Neural cell (in vitro differentiated cells): ENCODE data around the gene TAF1B. TPM values are rescaled to one million over a fixed set of nuclear protein-coding genes. Genes with fewer than 3 reads are reported as not detected.

Experiments used
- H2AFZ ChIP-seq: fragments of 200-600, 300-800 bp; sonication (generic), shearing (Covaris generic); 2 replicates; pipeline ENCODE4 v1.6.0; 2014; ENCODE audit warnings: low read depth, mild to moderate bottlenecking, antibody characterized with exemption, low read length, moderate library complexity
- H3F3A ChIP-seq: fragments of 200-600 bp; shearing (Covaris generic); 2 replicates; pipeline ENCODE4 v1.6.1; 2016; ENCODE audit warnings: mild to moderate bottlenecking, moderate library complexity, mixed read lengths, antibody characterized with exemption, low read length; ENCODE audit not compliant: insufficient read depth, poor library complexity, severe bottlenecking
- H3K27ac ChIP-seq: fragments of 200-600, 300-800 bp; sonication (generic), shearing (Covaris generic); 2 replicates; pipeline ENCODE4 v1.5.1; 2014; ENCODE audit warnings: mild to moderate bottlenecking, low read length, moderate library complexity
- H3K27me3 ChIP-seq: fragments of 300-800, 200-600 bp; sonication (generic), shearing (Covaris generic); 2 replicates; pipeline ENCODE4 v1.6.0; 2014; ENCODE audit warnings: mild to moderate bottlenecking, low read depth, low read length, moderate library complexity; ENCODE audit not compliant: insufficient read depth
- H3K36me3 ChIP-seq: fragments of 300-800, 200-600 bp; sonication (generic), shearing (Covaris generic); 2 replicates; pipeline ENCODE4 v1.5.1; 2014; ENCODE audit warnings: mild to moderate bottlenecking, antibody characterized with exemption, low read length, moderate library complexity; ENCODE audit not compliant: insufficient read depth
- H3K4me2 ChIP-seq: fragments of 300-800, 200-600 bp; sonication (generic), shearing (Covaris generic); 2 replicates; pipeline ENCODE4 v1.6.0; 2014; ENCODE audit warnings: mild to moderate bottlenecking, low read length
- H3K4me3 ChIP-seq: fragments of 300-800, 200-600 bp; sonication (generic), shearing (Covaris generic); 2 replicates; pipeline ENCODE4 v1.5.1; 2014; ENCODE audit warnings: mild to moderate bottlenecking, low read length, moderate library complexity
- H3K79me2 ChIP-seq: fragments of 200-600 bp; shearing (Covaris generic); replicated peaks from 2 replicates; pipeline ENCODE4 v1.6.0; 2014; ENCODE audit warnings: mild to moderate bottlenecking, low read length, moderate library complexity; ENCODE audit not compliant: insufficient read depth
- H3K9ac ChIP-seq: fragments of 300-800, 200-600 bp; sonication (generic), shearing (Covaris generic); 2 replicates; pipeline ENCODE4 v1.6.1; 2016; ENCODE audit warnings: mild to moderate bottlenecking, low read length, mixed read lengths
- H3K9me2 ChIP-seq: fragments of 200-600 bp; shearing (Covaris generic); 2 replicates; pipeline ENCODE4 v1.6.1; 2016; ENCODE audit warnings: mild to moderate bottlenecking, low read length, mixed read lengths; ENCODE audit not compliant: insufficient read depth
- H3K9me3 ChIP-seq: fragments of 200-600, 300-800 bp; sonication (generic), shearing (Covaris generic); 2 replicates; pipeline ENCODE4 v1.6.1; 2016; ENCODE audit warnings: mild to moderate bottlenecking, mixed run types, low read length, moderate library complexity, mixed read lengths
- H4K20me1 ChIP-seq: fragments of 200-600 bp; shearing (Covaris generic); 2 replicates; pipeline ENCODE4 v1.6.1; 2016; ENCODE audit warnings: mild to moderate bottlenecking, mixed run types; ENCODE audit not compliant: insufficient read depth
- CTCF ChIP-seq: fragments of 450-650 bp; IDR thresholded peaks from 2 replicates; pipeline ENCODE4 v1.5.1; 2014; ENCODE audit warnings: antibody characterized with exemption, mild to moderate bottlenecking, moderate library complexity; ENCODE audit not compliant: poor library complexity, severe bottlenecking
- EP300 ChIP-seq: fragments of 450-650 bp; conservative IDR thresholded peaks from 2 replicates; pipeline ENCODE4 v1.6.1; 2014; ENCODE audit warnings: antibody characterized with exemption, mild to moderate bottlenecking, moderate library complexity; ENCODE audit not compliant: poor library complexity, severe bottlenecking
- EZH2 ChIP-seq: fragments of 200-600, 300-800 bp; shearing (Covaris generic), sonication (generic); IDR thresholded peaks from 2 replicates; pipeline ENCODE4 v1.6.1; 2014; ENCODE audit warnings: antibody characterized with exemption, low read length, borderline replicate concordance, mild to moderate bottlenecking; ENCODE audit not compliant: insufficient read depth, poor library complexity, severe bottlenecking
- MXI1 ChIP-seq: fragments of 450-650 bp; conservative IDR thresholded peaks from 2 replicates; pipeline ENCODE4 v1.6.1; 2014; ENCODE audit warnings: antibody characterized with exemption, mild to moderate bottlenecking; ENCODE audit not compliant: poor library complexity, severe bottlenecking
- POLR2AphosphoS5 ChIP-seq: IDR thresholded peaks from 2 replicates; pipeline ENCODE4 v1.6.1; 2012
- RAD21 ChIP-seq: fragments of 450-650 bp; conservative IDR thresholded peaks from 2 replicates; pipeline ENCODE4 v1.6.1; 2014; ENCODE audit warnings: antibody characterized with exemption, mild to moderate bottlenecking, moderate library complexity
- REST ChIP-seq: IDR thresholded peaks from 2 replicates; pipeline ENCODE4 v1.6.1; 2012; ENCODE audit warnings: borderline replicate concordance
- SMC3 ChIP-seq: fragments of 450-650 bp; conservative IDR thresholded peaks from 2 replicates; pipeline ENCODE4 v1.6.1; 2014; ENCODE audit warnings: antibody characterized with exemption, mild to moderate bottlenecking, moderate library complexity; ENCODE audit not compliant: poor library complexity
- TAF1 ChIP-seq: IDR thresholded peaks from 2 replicates; pipeline ENCODE4 v1.6.1; 2012; ENCODE audit warnings: low read depth
- polyA plus RNA-seq: library from polyadenylated mRNA; depleted of rRNA; stranded (reverse); fragments of >200 nt; gene quantifications from 2 replicates; pipeline ENCODE4 v1.2.3, GENCODE V29; 2014

Gene TAF1B
- polyA plus RNA-seq, 1 donor from 2014 or later: 11.2 TPM

GRCh38 chr2:9819551-9819950 lies 23.7 kb upstream of the TAF1B start:
- H2AFZ ChIP-seq: no peak overlapping the region

More at GRCh38 chr2:9819551-9819950, 23.7 kb upstream of the TAF1B start:
- no peak overlapping the region for H3K4me3 ChIP-seq
- no peaks in the 10 kb centered on the region for H3K9me2 ChIP-seq
- no peaks in the 10 kb centered on the region for H4K20me1 ChIP-seq
- no peak for TF ChIP-seq MXI1
- no peak for TF ChIP-seq CTCF
- TF ChIP-seq EZH2: no peak
- TF ChIP-seq RAD21: no peak
- no peak for TF ChIP-seq EP300
- TF ChIP-seq TAF1: no peak
- TF ChIP-seq REST: no peak
- TF ChIP-seq POLR2AphosphoS5: no peak
- no peak for TF ChIP-seq SMC3
- no peak overlapping the region for H3K9ac ChIP-seq
- H3K79me2 ChIP-seq: no peaks in the 10 kb centered on the region
- no peak overlapping the region for H3K27ac ChIP-seq
- H3K9me3 ChIP-seq: no peaks in the 10 kb centered on the region
- no peaks in the 10 kb centered on the region for H3K36me3 ChIP-seq
- no peaks in the 10 kb centered on the region for H3K27me3 ChIP-seq
- H3K4me2 ChIP-seq: no peak overlapping the region
- no peaks in the 10 kb centered on the region for H3F3A ChIP-seq
